Activated CD8-positive, alpha-beta memory T cell treated with anti-CD3 and anti-CD28 coated beads for 36 hours (primary cell): Measurements from ENCODE around the gene MLX. TPM values are rescaled to one million over a fixed set of nuclear protein-coding genes. Genes with fewer than 3 reads are reported as not detected.

Source experiments
- total RNA-seq, 2 experiments: library from RNA; stranded (reverse); gene quantifications; one replicate each; pipeline ENCODE4 v1.2.3, GENCODE V29; 2021

MLX gene
- total RNA-seq, 2 experiments from 2014 or later, result 59.9 to 66.2 TPM

Other genes with a start within 250 kb of the MLX start
- 100 to 1,000 TPM; 179 TPM for gene STAT3, start 178.7 kb upstream of the MLX start, total RNA-seq
- under 1 TPM; 0.51 to 0.78 TPM for gene CAVIN1, start 143.8 kb upstream of the MLX start, total RNA-seq
- 1 to 10 TPM; 3.3 to 3.4 TPM for gene ATP6V0A1, start 108.2 kb upstream of the MLX start, total RNA-seq
- 10 to 100 TPM; 15.0 to 17.6 TPM for gene NAGLU, start 30.9 kb upstream of the MLX start, total RNA-seq
- gene HSD17B1, start 14.2 kb upstream of the MLX start, total RNA-seq, result under 1 TPM; 0.19 to 0.29 TPM
- gene COASY, start 5.0 kb upstream of the MLX start, total RNA-seq, result 100 to 1,000 TPM; 118 to 120 TPM
- 10 to 100 TPM; 37.0 to 42.1 TPM for gene PSMC3IP, start 10.6 kb downstream of the MLX start, total RNA-seq
- gene RETREG3, start 42.3 kb downstream of the MLX start, total RNA-seq, result 10 to 100 TPM; 29.6 to 30.2 TPM
- 100 to 1,000 TPM; 118 to 123 TPM for gene TUBG1, start 42.6 kb downstream of the MLX start, total RNA-seq
- gene TUBG2, start 92.2 kb downstream of the MLX start, total RNA-seq, result 10 to 100 TPM; 11.4 to 12.9 TPM
- gene PLEKHH3, start 109.9 kb downstream of the MLX start, total RNA-seq, result 1 to 10 TPM; 1.0 to 1.4 TPM
- gene CCR10, start 114.7 kb downstream of the MLX start, total RNA-seq, result under 1 TPM; 0.10 to 0.38 TPM
- gene CNTNAP1, start 115.4 kb downstream of the MLX start, total RNA-seq, result 1 to 10 TPM; 2.9 to 3.8 TPM
- 10 to 100 TPM; 27.2 to 29.2 TPM for gene EZH1, start 177.9 kb downstream of the MLX start, total RNA-seq
- not detected for gene RAMP2, start 194.1 kb downstream of the MLX start, total RNA-seq
- gene VPS25, start 206.3 kb downstream of the MLX start, total RNA-seq, result 10 to 100 TPM; 95.2 to 96.5 TPM
- gene WNK4, start 213.5 kb downstream of the MLX start, total RNA-seq, result under 1 TPM; 0.23 to 0.38 TPM
- 10 to 100 TPM; 54.0 to 56.7 TPM for gene COA3, start 231.6 kb downstream of the MLX start, total RNA-seq
- gene CNTD1, start 231.8 kb downstream of the MLX start, total RNA-seq, result not detected